ENCODE data around the gene FBXO42. TPM values are rescaled to one million over a fixed set of nuclear protein-coding genes. Genes with fewer than 3 reads are reported as not detected.

The FBXO42 gene
- total and polyA plus RNA-seq, 2 of the 4 experiments (the other 2 are of a cell fraction): 12.0 to 18.8 TPM

- H3K9ac ChIP-seq (ENCODE audit: low read depth, low read length): no peak overlapping the region
- ChIA-PET POLR2A (ENCODE audit: unreplicated experiment) (no interaction called here), CTCF (interaction anchor here (1.0 kb wide), 1 partner anchor 39 kb away, joined by 8 read pairs; no protein-coding TSS in a partner anchor)
- intact Hi-C loops (cut with micrococcal nuclease): no loop called here
- WGBS, 2 experiments (ENCODE audit: extremely low coverage in 2 of 2, insufficient read length in 1 of 2): 89% methylated on average over 3 of the region's 6 CpGs; no CpG with 5 or more reads in 1 of the 2 experiments
- ATAC-seq (ENCODE audit: low read depth): peak; percentile 93
- TF ChIP-seq FOS (IDR thresholded peaks at IDR 0.05; ENCODE audit: low read depth, low read length) (peak; percentile 72; the same call in 1 of the 2 replicates), RFX5 (IDR thresholded peaks at IDR 0.05; ENCODE audit: low read depth, low read length) (no peak), CHD1 (IDR thresholded peaks at IDR 0.05; ENCODE audit: low read depth, low read length) (no peak), MXI1 (IDR thresholded peaks at IDR 0.05; ENCODE audit: borderline replicate concordance, low read depth, low read length) (no peak), RCOR1 (IDR thresholded peaks at IDR 0.05; ENCODE audit: insufficient replicate concordance, low read length) (no peak), BHLHE40 (IDR thresholded peaks at IDR 0.05; ENCODE audit: low read depth, low read length) (no peak), USF2 (IDR thresholded peaks at IDR 0.05; ENCODE audit: low read depth, low read length) (no peak), SMC3 (IDR thresholded peaks at IDR 0.05; ENCODE audit: low read depth, low read length) (no peak), MAFK (IDR thresholded peaks at IDR 0.05; ENCODE audit: low read depth, low read length) (0 out of 2 replicates have a peak, but pooled peaks have one; percentile 10), CTCF (conservative IDR thresholded peaks at IDR 0.05; ENCODE audit: low read depth, low read length) (no peak), MAZ (IDR thresholded peaks at IDR 0.05; ENCODE audit: borderline replicate concordance, low read depth, low read length) (no peak), CEBPB (IDR thresholded peaks at IDR 0.05; ENCODE audit: low read depth, low read length) (no peak), POLR2A (IDR thresholded peaks at IDR 0.05; ENCODE audit: low read depth, low read length) (no peak)
- no peak overlapping the region for H2BK5ac ChIP-seq (ENCODE audit: low read depth, low read length, poor library complexity, severe bottlenecking)
- in situ Hi-C loops (cut with MboI; ENCODE audit: low sequenced_read_pairs): no loop called here
- H4K91ac ChIP-seq (ENCODE audit: insufficient read depth, low read depth, low read length): no peak overlapping the region
- H3K9me3 ChIP-seq (ENCODE audit: control insufficient read depth, insufficient read depth, low read length): no peaks in the 10 kb centered on the region
- no peak overlapping the region for H2BK20ac ChIP-seq (ENCODE audit: low read depth, low read length)
- no peak overlapping the region for H2AK5ac ChIP-seq (ENCODE audit: low read depth, low read length)
- H2AFZ ChIP-seq (replicated peaks; ENCODE audit: low read length, poor library complexity): no peak overlapping the region
- no peak overlapping the region for H3K4ac ChIP-seq (ENCODE audit: low read depth, low read length)
- H3K36me3 ChIP-seq (ENCODE audit: control insufficient read depth, insufficient read depth, low read length): no peaks in the 10 kb centered on the region
- H3K18ac ChIP-seq (ENCODE audit: low read depth, low read length): no peak overlapping the region
- H3K4me3 ChIP-seq (ENCODE audit: insufficient read depth, low read depth, low read length): no peak overlapping the region
- dilution Hi-C loops (cut with HindIII; ENCODE audit: low sequenced_read_pairs, unreplicated experiment): no loop called here
- no peak overlapping the region for H3K27ac ChIP-seq (ENCODE audit: insufficient read depth, low read length)
- no TSS peak for BruUV-seq (replicated peaks)
- no peak overlapping the region for H3K14ac ChIP-seq (replicated peaks; ENCODE audit: low read depth, low read length)
- H4K20me1 ChIP-seq (ENCODE audit: insufficient read depth, low read length): peaks cover 62% of the 10 kb centered on the region
- H4K5ac ChIP-seq (ENCODE audit: low read depth, low read length): no peak overlapping the region
- no peak overlapping the region for H2BK15ac ChIP-seq (ENCODE audit: low read depth, low read length)
- no peak overlapping the region for H4K8ac ChIP-seq (ENCODE audit: low read depth in 2 of 2, low read length in 2 of 2)
- H3K9me1 ChIP-seq (ENCODE audit: insufficient read depth, low read length): peaks cover 14% of the 10 kb centered on the region; the same call in 1 of the 2 replicates
- H3K4me1 ChIP-seq (ENCODE audit: control insufficient read depth, insufficient read depth, low read length): peaks cover 4% of the 10 kb centered on the region
- peak; percentile 87 for DNase-seq
- peaks cover 23 to 70% of the 10 kb centered on the region in 2 experiments; a peak in 3 of 4 replicates for H3K79me1 ChIP-seq (ENCODE audit: low read depth in 1 of 2, low read length in 2 of 2)
- no peak overlapping the region for H2AK9ac ChIP-seq (replicated peaks; ENCODE audit: low read depth, low read length, poor library complexity)
- H3K27me3 ChIP-seq (ENCODE audit: control insufficient read depth, insufficient read depth, low read length): no peaks in the 10 kb centered on the region
- H3K23ac ChIP-seq (ENCODE audit: low read depth, low read length): no peak overlapping the region
- H3K56ac ChIP-seq (ENCODE audit: extremely low read depth, insufficient read depth, low read length): no peak overlapping the region
- H3K4me2 ChIP-seq (ENCODE audit: low read depth, low read length): no peak overlapping the region
- H2BK120ac ChIP-seq (ENCODE audit: low read depth, low read length): no peak overlapping the region
Measured at GRCh38 chr1:16324456-16324890, 27.8 kb downstream of the FBXO42 start.

Measured in IMR-90 (cell line).